Suppressor macrophage treated with lipopolysaccharide for 4 hours (primary cell): Measurements from ENCODE around the gene STK32A.
A peak's percentile ranks its signal among the peaks of the same experiment; 100 is the strongest.
"Not testable (repeated sequence)": the region's sequence is repeated elsewhere in the genome, so short reads cannot be mapped to it uniquely, and the experiment has no call there.

Experiments used
- DNase-seq: peaks from one replicate; pipeline ENCODE4 v3.0.0-alpha.2; 2020

STK32A gene

GRCh38 chr5:147348451-147348850, 113.6 kb downstream of the STK32A start:
- no peak for DNase-seq

- no peak for DNase-seq
These were observed 114.4 kb downstream of the STK32A start for GRCh38 chr5:147349241-147349640.

- DNase-seq, result no peak
These were observed 124.3 kb downstream of the STK32A start for GRCh38 chr5:147359101-147359500.

- DNase-seq, result no peak
These were observed 124.8 kb downstream of the STK32A start for GRCh38 chr5:147359581-147359980.

- no peak for DNase-seq
These were observed 126.0 kb downstream of the STK32A start for GRCh38 chr5:147360816-147361215.

GRCh38 chr5:147361441-147362175, 126.8 kb downstream of the STK32A start:
- DNase-seq, result no peak

GRCh38 chr5:147367381-147367780, 132.6 kb downstream of the STK32A start:
- DNase-seq, result not testable (repeated sequence)

- DNase-seq, result peak; percentile 8
These were observed 135.0 kb downstream of the STK32A start for GRCh38 chr5:147369742-147370374.

GRCh38 chr5:147371290-147371689, 136.5 kb downstream of the STK32A start:
- DNase-seq, result no peak

GRCh38 chr5:147372191-147372590, 137.4 kb downstream of the STK32A start:
- peak; percentile 35 for DNase-seq

GRCh38 chr5:147373328-147373727, 138.5 kb downstream of the STK32A start:
- no peak for DNase-seq

- peak; percentile 36 for DNase-seq
These were observed 140.3 kb downstream of the STK32A start for GRCh38 chr5:147375151-147375550.

- DNase-seq, result no peak
These were observed 142.9 kb downstream of the STK32A start for GRCh38 chr5:147377682-147378081.

- no peak for DNase-seq
These were observed 146.7 kb downstream of the STK32A start for GRCh38 chr5:147381555-147381954.

GRCh38 chr5:147382776-147383175, 147.9 kb downstream of the STK32A start:
- no peak for DNase-seq

GRCh38 chr5:147384346-147385193, 149.7 kb downstream of the STK32A start:
- DNase-seq, result no peak

GRCh38 chr5:147387109-147387508, 152.3 kb downstream of the STK32A start:
- no peak for DNase-seq

- no peak for DNase-seq
These were observed 153.6 kb downstream of the STK32A start for GRCh38 chr5:147388184-147389108.

GRCh38 chr5:147390654-147391225, 155.9 kb downstream of the STK32A start:
- DNase-seq, result peak; percentile 32

- DNase-seq, result peak; percentile 75
These were observed 157.0 kb downstream of the STK32A start for GRCh38 chr5:147391781-147392180.

GRCh38 chr5:147393874-147394672, 159.2 kb downstream of the STK32A start:
- no peak for DNase-seq
